ENCODE data around the gene DISC1.

GRCh38 chr1:231800108-231800507 is 173.5 kb downstream of the DISC1 start:
- no peak for TF ChIP-seq CTCF (IDR thresholded peaks at IDR 0.05)
- no peak for TF ChIP-seq POLR2A (IDR thresholded peaks at IDR 0.05)
